Measurements from ENCODE around the gene ACMSD. TPM values are rescaled to one million over a fixed set of nuclear protein-coding genes. Genes with fewer than 3 reads are reported as not detected.

ACMSD gene
- total RNA-seq, 1 experiment from 2014 or later = not detected

GRCh38 chr2:134815741-134816140 lies 22.7 kb upstream of the ACMSD start:
- TF ChIP-seq, protein P1, sequence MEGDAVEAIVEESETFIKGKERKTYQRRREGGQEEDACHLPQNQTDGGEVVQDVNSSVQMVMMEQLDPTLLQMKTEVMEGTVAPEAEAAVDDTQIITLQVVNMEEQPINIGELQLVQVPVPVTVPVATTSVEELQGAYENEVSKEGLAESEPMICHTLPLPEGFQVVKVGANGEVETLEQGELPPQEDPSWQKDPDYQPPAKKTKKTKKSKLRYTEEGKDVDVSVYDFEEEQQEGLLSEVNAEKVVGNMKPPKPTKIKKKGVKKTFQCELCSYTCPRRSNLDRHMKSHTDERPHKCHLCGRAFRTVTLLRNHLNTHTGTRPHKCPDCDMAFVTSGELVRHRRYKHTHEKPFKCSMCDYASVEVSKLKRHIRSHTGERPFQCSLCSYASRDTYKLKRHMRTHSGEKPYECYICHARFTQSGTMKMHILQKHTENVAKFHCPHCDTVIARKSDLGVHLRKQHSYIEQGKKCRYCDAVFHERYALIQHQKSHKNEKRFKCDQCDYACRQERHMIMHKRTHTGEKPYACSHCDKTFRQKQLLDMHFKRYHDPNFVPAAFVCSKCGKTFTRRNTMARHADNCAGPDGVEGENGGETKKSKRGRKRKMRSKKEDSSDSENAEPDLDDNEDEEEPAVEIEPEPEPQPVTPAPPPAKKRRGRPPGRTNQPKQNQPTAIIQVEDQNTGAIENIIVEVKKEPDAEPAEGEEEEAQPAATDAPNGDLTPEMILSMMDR (IDR thresholded peaks at IDR 0.05; ENCODE audit: unreplicated experiment) = no peak
- CTCF ChIA-PET = no interaction called here

DNA sequence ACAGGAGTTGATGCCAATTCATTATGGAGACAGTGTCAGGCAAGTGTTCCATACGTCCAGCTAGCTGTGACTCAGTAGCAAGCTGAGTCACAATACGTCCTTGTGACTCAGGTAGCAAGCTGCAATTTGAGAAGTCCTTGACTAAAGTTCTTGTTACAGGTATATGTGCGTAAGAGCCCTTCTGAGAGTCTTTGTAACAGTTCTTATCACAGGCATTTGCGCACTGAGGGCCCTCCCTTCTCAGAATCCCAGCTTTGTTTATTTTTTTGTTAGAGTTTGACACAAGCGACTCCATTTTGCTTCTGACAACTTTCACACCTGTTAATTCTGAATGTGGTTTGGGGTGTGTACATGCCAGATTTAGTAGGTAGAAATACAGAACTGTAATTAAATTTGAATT lies 20.1 kb upstream of the ACMSD start:
- CTCF ChIA-PET = interaction anchor here (0.6 to 0.9 kb wide), 4 partner anchors 19 to 584 kb away, joined by 3 to 9 read pairs (median 4); no protein-coding TSS in a partner anchor
- no peak overlapping the region for H3K4me3 Mint-ChIP-seq (ENCODE audit: low read depth, unreplicated experiment)
- BruUV-seq (replicated peaks) = no TSS peak
- intact Hi-C loops (cut with micrococcal nuclease; ENCODE audit: unreplicated experiment) = no loop called here
- H3K9me3 Mint-ChIP-seq (ENCODE audit: low read depth, unreplicated experiment) = no peaks in the 10 kb centered on the region
- TF ChIP-seq, protein P1 (IDR thresholded peaks at IDR 0.05; ENCODE audit: unreplicated experiment) = no peak
- H3K36me3 Mint-ChIP-seq (ENCODE audit: insufficient read depth, unreplicated experiment) = no peaks in the 10 kb centered on the region
- peaks cover 23% of the 10 kb centered on the region for H3K4me1 Mint-ChIP-seq (ENCODE audit: low read depth, unreplicated experiment)
- peak; percentile 47 for DNase-seq
- H3K27ac Mint-ChIP-seq (ENCODE audit: unreplicated experiment) = peak overlapping the region; percentile 91
- no peaks in the 10 kb centered on the region for H3K27me3 Mint-ChIP-seq (ENCODE audit: unreplicated experiment)

More at GRCh38 chr2:134815741-134816140, 22.7 kb upstream of the ACMSD start:
- no TSS peak for BruUV-seq (replicated peaks)
- Mint-ChIP-seq H3K9me3 (ENCODE audit: low read depth, unreplicated experiment) (no peaks in the 10 kb centered on the region), H3K27me3 (ENCODE audit: unreplicated experiment) (no peaks in the 10 kb centered on the region), H3K4me1 (ENCODE audit: low read depth, unreplicated experiment) (peaks cover 23% of the 10 kb centered on the region), H3K4me3 (ENCODE audit: low read depth, unreplicated experiment) (no peak overlapping the region), H3K27ac (ENCODE audit: unreplicated experiment) (no peak overlapping the region), H3K36me3 (ENCODE audit: insufficient read depth, unreplicated experiment) (no peaks in the 10 kb centered on the region)
- intact Hi-C loops (cut with micrococcal nuclease; ENCODE audit: unreplicated experiment) = no loop called here
- no peak for DNase-seq

GRCh38 chr2:134819334-134819733 lies 19.1 kb upstream of the ACMSD start:
- no TSS peak for BruUV-seq (replicated peaks)
- no peaks in the 10 kb centered on the region for H3K36me3 Mint-ChIP-seq (ENCODE audit: insufficient read depth, unreplicated experiment)

DNA sequence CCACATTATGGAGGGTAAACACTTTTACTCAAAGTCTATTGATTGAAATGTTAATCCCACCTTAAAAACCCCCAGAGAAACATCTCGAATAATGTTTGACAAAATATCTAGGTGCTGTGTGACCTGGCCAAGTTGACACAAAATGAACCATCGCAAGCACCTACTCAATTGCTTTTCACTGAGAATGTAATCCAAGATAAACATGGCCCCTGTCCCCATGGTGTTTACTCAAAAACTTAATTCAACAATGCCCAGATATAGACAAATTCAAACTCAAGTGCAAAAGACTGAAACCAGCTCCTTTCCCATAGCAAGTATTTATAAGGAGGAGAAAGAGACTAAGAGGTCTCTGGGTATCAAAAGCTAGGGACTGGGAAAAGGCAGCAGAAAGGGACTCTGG lies 15.0 kb upstream of the ACMSD start:
- CTCF ChIA-PET = no interaction called here
- DNase-seq = no peak
- TF ChIP-seq, protein P1 (IDR thresholded peaks at IDR 0.05; ENCODE audit: unreplicated experiment) = no peak
- intact Hi-C loops (cut with micrococcal nuclease; ENCODE audit: unreplicated experiment) = no loop called here
- no peaks in the 10 kb centered on the region for H3K36me3 Mint-ChIP-seq (ENCODE audit: insufficient read depth, unreplicated experiment)
- no peaks in the 10 kb centered on the region for H3K27me3 Mint-ChIP-seq (ENCODE audit: unreplicated experiment)
- H3K4me1 Mint-ChIP-seq (ENCODE audit: low read depth, unreplicated experiment) = peaks cover 16% of the 10 kb centered on the region
- no peak overlapping the region for H3K27ac Mint-ChIP-seq (ENCODE audit: unreplicated experiment)
- no TSS peak for BruUV-seq (replicated peaks)
- no peak overlapping the region for H3K4me3 Mint-ChIP-seq (ENCODE audit: low read depth, unreplicated experiment)
- H3K9me3 Mint-ChIP-seq (ENCODE audit: low read depth, unreplicated experiment) = no peaks in the 10 kb centered on the region

More at GRCh38 chr2:134819334-134819733, 19.1 kb upstream of the ACMSD start:
- CTCF ChIA-PET = interaction anchor here (0.7 to 0.9 kb wide), 4 partner anchors 18 to 387 kb away, joined by 3 to 4 read pairs (median 3); no protein-coding TSS in a partner anchor
- H3K27ac Mint-ChIP-seq (ENCODE audit: unreplicated experiment) = peak overlapping the region; percentile 91
- no peak overlapping the region for H3K4me3 Mint-ChIP-seq (ENCODE audit: low read depth, unreplicated experiment)
- intact Hi-C loops (cut with micrococcal nuclease; ENCODE audit: unreplicated experiment) = no loop called here
- no peaks in the 10 kb centered on the region for H3K27me3 Mint-ChIP-seq (ENCODE audit: unreplicated experiment)
- DNase-seq = peak; percentile 20
- H3K4me1 Mint-ChIP-seq (ENCODE audit: low read depth, unreplicated experiment) = peaks cover 23% of the 10 kb centered on the region
- TF ChIP-seq, protein P1 (IDR thresholded peaks at IDR 0.05; ENCODE audit: unreplicated experiment) = no peak
- H3K9me3 Mint-ChIP-seq (ENCODE audit: low read depth, unreplicated experiment) = no peaks in the 10 kb centered on the region

Measured in Calu3 (cell line).